GM18511 (cell line): Measurements from ENCODE around the gene MRPS2.
"Not testable (repeated sequence)": the region's sequence is repeated elsewhere in the genome, so short reads cannot be mapped to it uniquely, and the experiment has no call there.

Experiments
- ATAC-seq: cut with Tn5 transposase; IDR thresholded peaks from one replicate; pipeline ENCODE4 v1.9.1; 2021; ENCODE audit warnings: mild to moderate bottlenecking, moderate library complexity; ENCODE audit not compliant: unreplicated experiment

Gene MRPS2

GRCh38 chr9:135500525-135501260 lies at the start of gene MRPS2:
TSS of gene MRPS2 (plus strand) at chr9:135500682. CDS start at chr9:135500711, 29 bp downstream.
- ATAC-seq = peak; percentile 87

GRCh38 chr9:135450956-135451355 lies 49.5 kb upstream of the MRPS2 start:
- ATAC-seq = no peak

- ATAC-seq = not testable (repeated sequence)
These were observed 48.6 kb upstream of the MRPS2 start for GRCh38 chr9:135451909-135452308.

GRCh38 chr9:135454737-135455136 lies 45.7 kb upstream of the MRPS2 start:
- no peak for ATAC-seq

GRCh38 chr9:135455401-135456030 lies 45.0 kb upstream of the MRPS2 start:
- no peak for ATAC-seq

GRCh38 chr9:135456436-135457104 lies 43.9 kb upstream of the MRPS2 start:
- ATAC-seq = no peak

GRCh38 chr9:135458478-135458877 lies 42.0 kb upstream of the MRPS2 start:
- not testable (repeated sequence) for ATAC-seq

GRCh38 chr9:135461936-135462335 lies 38.5 kb upstream of the MRPS2 start:
- ATAC-seq = no peak

- no peak for ATAC-seq
These were observed 37.3 kb upstream of the MRPS2 start for GRCh38 chr9:135463140-135463539.

GRCh38 chr9:135464181-135464580 lies 36.3 kb upstream of the MRPS2 start:
- ATAC-seq = no peak

GRCh38 chr9:135468854-135469521 lies 31.5 kb upstream of the MRPS2 start:
- no peak for ATAC-seq

GRCh38 chr9:135471791-135472640 lies 28.5 kb upstream of the MRPS2 start:
- ATAC-seq = no peak

GRCh38 chr9:135473972-135474543 lies 26.4 kb upstream of the MRPS2 start:
- ATAC-seq = no peak

GRCh38 chr9:135474915-135475314 lies 25.6 kb upstream of the MRPS2 start:
- no peak for ATAC-seq

GRCh38 chr9:135476561-135477355 lies 23.7 kb upstream of the MRPS2 start:
- no peak for ATAC-seq

GRCh38 chr9:135478191-135478590 lies 22.3 kb upstream of the MRPS2 start:
- no peak for ATAC-seq

- ATAC-seq = no peak
These were observed 21.5 kb upstream of the MRPS2 start for GRCh38 chr9:135478829-135479468.

- no peak for ATAC-seq
These were observed 20.9 kb upstream of the MRPS2 start, which contains the start of gene PPP1R26 for GRCh38 chr9:135479469-135480052. TSS of gene PPP1R26 (plus strand) at chr9:135479782. CDS start at chr9:135484511, 4,729 bp downstream.
